Kidney (tissue), 14 donors: ENCODE data around the gene SPC25. TPM values are rescaled to one million over a fixed set of nuclear protein-coding genes. Genes with fewer than 3 reads are reported as not detected.
A peak's percentile ranks its signal among the peaks of the same experiment; 100 is the strongest.
"Not testable (repeated sequence)": the region's sequence is repeated elsewhere in the genome, so short reads cannot be mapped to it uniquely, and the experiment has no call there.

Experiments used
- DNase-seq, 5 donors: peaks; one replicate each; pipeline ENCODE4 v3.0.0-alpha.2; 2013 to 2020
- FAIRE-seq: peaks from 2 replicates; lab custom pipeline; 2012; peaks lifted over from hg19 to GRCh38; lab: Jason Lieb, UNC
- H3K27ac ChIP-seq, 2 donors: one replicate each; pipeline ENCODE4 v1.7.0; 2013; ENCODE audit warnings: low read depth in 2 of 2, low read length in 2 of 2, inconsistent platforms in 1 of 2
- H3K27me3 ChIP-seq: one replicate; pipeline ENCODE4 v1.7.1; 2013; ENCODE audit warnings: low read length, inconsistent platforms; ENCODE audit not compliant: control insufficient read depth, insufficient read depth
- H3K36me3 ChIP-seq, 3 donors: one replicate each; pipeline versions ENCODE4 v1.7.0 to v1.7.1; 2013; ENCODE audit warnings: low read length in 3 of 3, control low read depth in 1 of 3, inconsistent platforms in 1 of 3; ENCODE audit not compliant: insufficient read depth in 3 of 3, control insufficient read depth in 2 of 3
- H3K4me1 ChIP-seq, 3 donors: one replicate each; pipeline versions ENCODE4 v1.7.0 to v1.7.1; 2013; ENCODE audit warnings: low read length in 3 of 3, inconsistent platforms in 1 of 3, low read depth in 1 of 3; ENCODE audit not compliant: control insufficient read depth in 2 of 3, insufficient read depth in 2 of 3
- H3K4me3 ChIP-seq, 3 donors: one replicate each; pipeline versions ENCODE4 v1.7.0 to v1.8.1; 2013; ENCODE audit warnings: low read length in 3 of 3, control low read depth in 1 of 3, inconsistent platforms in 1 of 3
- H3K9ac ChIP-seq, 3 donors: one replicate each; pipeline versions ENCODE4 v1.7.0 to v1.7.1; 2013; ENCODE audit warnings: low read length in 3 of 3, control low read depth in 1 of 3, inconsistent platforms in 1 of 3
- H3K9me3 ChIP-seq, 3 donors: one replicate each; pipeline versions ENCODE4 v1.7.0 to v1.7.1; 2013; ENCODE audit warnings: low read length in 3 of 3, control low read depth in 1 of 3, inconsistent platforms in 1 of 3; ENCODE audit not compliant: control insufficient read depth in 2 of 3, insufficient read depth in 1 of 3
- intact Hi-C: fragments of 100-400 bp; cut with DNase I; formaldehyde crosslinking; loops from one replicate; pipeline ENCODE4 v1.11.1; 2022
- polyA plus RNA-seq: library from polyadenylated mRNA; stranded (reverse); fragments of 350-450 nt; fragmentation: Illumina TruSeq; extraction: RNeasy Lipid Tissue Mini Kit (QIAGEN cat#74804); gene quantifications from one replicate; pipeline ENCODE4 v1.2.3, GENCODE V29; 2014; ENCODE audit warnings: low read depth, low replicate concordance; ENCODE audit not compliant: insufficient read depth
- total RNA-seq: library from RNA; stranded (reverse); fragmentation: NEBNext Ultra II Directional; extraction: Animal tissue kit (Norgen Biotek cat#: 25700); gene quantifications from one replicate; pipeline ENCODE4 v1.2.1, GENCODE V29; 2021
- TF ChIP-seq, protein P1 (sequence below): IDR thresholded peaks from 3 replicates; pipeline ENCODE4 v1.5.1; 2012; ENCODE audit warnings: mild to moderate bottlenecking, moderate library complexity, borderline replicate concordance; ENCODE audit not compliant: insufficient read depth; ENCODE audit errors: extremely low read depth
- donor health status: control.
- donor health status: control.
- donor health status: control.
- donor health status: control.
- donor health status: control.
- donor health status: DM: yes; HTN: yes; CAD: no.
- donor health status: Normal renal cell carcinoma (clear cell type).

Gene SPC25
- total and polyA plus RNA-seq, 2 donors from 2014 or later: 0.79 TPM; not detected in 1

DNA sequence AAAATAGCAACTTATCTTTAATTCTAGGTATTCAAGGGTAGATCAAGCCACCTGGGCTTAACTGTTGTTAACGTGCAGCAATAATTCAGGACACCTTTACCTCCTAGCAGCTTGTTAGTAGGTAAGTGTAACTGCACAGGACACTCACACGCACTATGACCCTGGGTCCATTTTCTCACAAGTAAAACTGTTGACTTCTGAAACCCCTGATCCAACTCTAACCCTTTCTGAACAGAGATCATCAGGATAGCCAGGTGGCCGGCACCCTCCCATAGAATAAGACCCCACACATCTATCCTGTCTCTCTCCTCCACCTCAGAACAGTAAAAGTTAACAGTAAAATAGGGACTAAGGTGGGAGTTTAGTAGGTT, 610 bp downstream of the SPC25 start:
- Histone ChIP-seq H3K27me3 (no peaks in the 10 kb centered on the region), H3K9me3 (no peaks in the 10 kb centered on the region), H3K9ac (peak overlapping the region in 1 of 3 donors; percentile 47), H3K4me3 (peak overlapping the region in 1 of 3 donors; percentile 61), H3K27ac (no peak overlapping the region), H3K36me3 (no peaks in the 10 kb centered on the region), H3K4me1 (peaks cover 0 to 3% (median 0%) of the 10 kb centered on the region in 3 donors)
- FAIRE-seq: no peak
- intact Hi-C loops: no loop called here
- TF ChIP-seq, protein P1, sequence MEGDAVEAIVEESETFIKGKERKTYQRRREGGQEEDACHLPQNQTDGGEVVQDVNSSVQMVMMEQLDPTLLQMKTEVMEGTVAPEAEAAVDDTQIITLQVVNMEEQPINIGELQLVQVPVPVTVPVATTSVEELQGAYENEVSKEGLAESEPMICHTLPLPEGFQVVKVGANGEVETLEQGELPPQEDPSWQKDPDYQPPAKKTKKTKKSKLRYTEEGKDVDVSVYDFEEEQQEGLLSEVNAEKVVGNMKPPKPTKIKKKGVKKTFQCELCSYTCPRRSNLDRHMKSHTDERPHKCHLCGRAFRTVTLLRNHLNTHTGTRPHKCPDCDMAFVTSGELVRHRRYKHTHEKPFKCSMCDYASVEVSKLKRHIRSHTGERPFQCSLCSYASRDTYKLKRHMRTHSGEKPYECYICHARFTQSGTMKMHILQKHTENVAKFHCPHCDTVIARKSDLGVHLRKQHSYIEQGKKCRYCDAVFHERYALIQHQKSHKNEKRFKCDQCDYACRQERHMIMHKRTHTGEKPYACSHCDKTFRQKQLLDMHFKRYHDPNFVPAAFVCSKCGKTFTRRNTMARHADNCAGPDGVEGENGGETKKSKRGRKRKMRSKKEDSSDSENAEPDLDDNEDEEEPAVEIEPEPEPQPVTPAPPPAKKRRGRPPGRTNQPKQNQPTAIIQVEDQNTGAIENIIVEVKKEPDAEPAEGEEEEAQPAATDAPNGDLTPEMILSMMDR: no peak
- peak in 1 of 5 donors; percentile 16 for DNase-seq

DNA sequence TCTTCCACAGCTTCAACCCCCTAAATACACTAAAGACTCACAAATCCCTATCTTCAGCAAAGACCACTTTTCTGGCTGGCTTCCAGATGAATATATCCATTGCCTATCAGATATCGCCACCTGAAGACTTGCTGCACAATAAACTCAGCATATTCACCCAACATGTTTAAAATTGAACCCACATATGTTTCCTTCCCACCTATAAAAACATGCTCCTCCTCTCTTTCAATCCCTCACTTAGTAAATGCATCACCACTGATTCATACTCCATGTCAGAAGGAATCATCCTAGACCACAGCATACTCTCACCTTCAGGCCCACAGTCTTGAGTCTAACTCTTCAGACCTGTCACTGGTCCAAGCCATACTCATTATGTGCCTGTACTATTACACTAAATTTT, 5.3 kb downstream of the SPC25 start:
- H3K27me3 ChIP-seq: no peaks in the 10 kb centered on the region
- no peaks in the 10 kb centered on the region for H3K9me3 ChIP-seq
- DNase-seq (no peak), FAIRE-seq (no peak)
- peaks cover 0 to 2% (median 0%) of the 10 kb centered on the region in 3 donors for H3K4me1 ChIP-seq
- H3K27ac ChIP-seq: no peak overlapping the region
- H3K36me3 ChIP-seq: no peaks in the 10 kb centered on the region
- no peak overlapping the region for H3K9ac ChIP-seq
- H3K4me3 ChIP-seq: no peak overlapping the region
- intact Hi-C loops: no loop called here
- TF ChIP-seq, protein P1: no peak

DNA sequence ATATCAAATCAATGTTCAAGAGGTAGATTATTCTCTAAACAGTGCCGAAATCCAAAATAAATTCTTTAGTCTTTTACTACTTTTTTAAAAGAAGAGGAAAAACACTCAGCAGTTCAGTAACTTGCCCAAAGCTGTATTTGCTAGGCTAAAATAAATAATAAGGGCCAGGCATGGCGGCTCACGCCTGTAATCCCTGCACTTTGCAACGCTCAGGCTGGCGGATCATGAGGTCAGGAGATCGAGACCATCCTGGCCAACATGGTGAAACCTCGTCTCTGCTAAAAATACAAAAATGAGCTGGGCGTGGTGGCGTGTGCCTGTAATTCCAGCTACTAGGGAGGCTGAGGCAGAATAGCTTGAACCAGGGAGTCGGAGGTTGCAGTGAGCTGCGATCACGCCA, 8.1 kb downstream of the SPC25 start:
- FAIRE-seq, H3K4me3 ChIP-seq, H3K27me3 ChIP-seq, intact Hi-C loops, DNase-seq, H3K4me1 ChIP-seq, H3K9me3 ChIP-seq, H3K36me3 ChIP-seq, H3K9ac ChIP-seq, H3K27ac ChIP-seq: not testable (repeated sequence)

DNA sequence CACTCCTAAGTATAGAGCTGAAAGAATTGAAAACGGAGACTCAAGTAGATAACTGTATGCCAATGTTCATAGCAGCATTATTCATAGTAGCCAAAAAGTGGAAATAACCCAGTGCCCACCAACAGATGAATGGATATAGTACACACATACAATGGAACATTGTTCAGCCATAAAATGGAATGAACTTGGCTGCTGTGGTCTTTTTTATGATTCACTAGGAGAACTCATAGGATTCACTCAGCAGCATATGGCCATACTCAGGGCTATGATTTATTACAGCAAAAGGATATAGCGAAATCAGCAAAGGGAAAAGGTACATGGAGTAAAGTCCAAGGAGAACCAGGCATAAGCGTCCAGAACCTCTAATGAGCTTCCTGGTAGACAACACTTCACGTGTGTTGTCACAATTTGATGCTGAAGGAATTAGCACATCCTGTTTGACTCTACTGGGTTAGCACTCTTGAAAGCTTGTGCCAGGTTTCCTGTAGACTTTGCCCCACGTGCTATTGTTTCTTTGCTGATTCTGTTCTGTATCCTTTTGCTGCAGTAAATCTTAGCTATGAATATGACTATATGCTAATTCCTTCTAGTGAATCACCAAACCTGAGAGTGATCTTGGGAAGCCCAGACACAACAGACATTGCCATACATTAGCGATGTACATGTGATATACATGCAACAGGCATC, 15.7 kb downstream of the SPC25 start:
- DNase-seq (no peak), FAIRE-seq (no peak)
- no peaks in the 10 kb centered on the region for H3K36me3 ChIP-seq
- intact Hi-C loops: no loop called here
- no peak overlapping the region for H3K4me3 ChIP-seq
- H3K27me3 ChIP-seq: no peaks in the 10 kb centered on the region
- no peak overlapping the region for H3K9ac ChIP-seq
- H3K9me3 ChIP-seq: no peaks in the 10 kb centered on the region
- no peaks in the 10 kb centered on the region for H3K4me1 ChIP-seq
- no peak overlapping the region for H3K27ac ChIP-seq
- TF ChIP-seq, protein P1: no peak

DNA sequence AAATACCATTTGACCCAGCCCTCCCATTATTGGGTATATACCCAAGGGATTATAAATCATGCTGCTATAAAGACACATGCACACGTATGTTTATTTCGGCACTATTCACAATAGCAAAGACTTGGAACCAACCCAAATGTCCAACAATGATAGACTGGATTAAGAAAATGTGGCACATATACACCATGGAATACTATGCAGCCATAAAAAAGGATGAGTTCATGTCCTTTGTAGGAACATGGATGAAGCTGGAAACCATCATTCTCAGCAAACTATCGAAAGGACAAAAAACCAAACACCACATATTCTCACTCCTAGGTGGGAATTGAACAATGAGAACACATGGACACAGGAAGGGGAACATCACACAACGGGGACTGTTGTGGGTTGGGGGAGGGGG, 19.4 kb downstream of the SPC25 start:
- H3K4me1 ChIP-seq, H3K27ac ChIP-seq, DNase-seq, H3K4me3 ChIP-seq, FAIRE-seq, H3K27me3 ChIP-seq, H3K36me3 ChIP-seq, intact Hi-C loops, H3K9ac ChIP-seq, H3K9me3 ChIP-seq: not testable (repeated sequence)

DNA sequence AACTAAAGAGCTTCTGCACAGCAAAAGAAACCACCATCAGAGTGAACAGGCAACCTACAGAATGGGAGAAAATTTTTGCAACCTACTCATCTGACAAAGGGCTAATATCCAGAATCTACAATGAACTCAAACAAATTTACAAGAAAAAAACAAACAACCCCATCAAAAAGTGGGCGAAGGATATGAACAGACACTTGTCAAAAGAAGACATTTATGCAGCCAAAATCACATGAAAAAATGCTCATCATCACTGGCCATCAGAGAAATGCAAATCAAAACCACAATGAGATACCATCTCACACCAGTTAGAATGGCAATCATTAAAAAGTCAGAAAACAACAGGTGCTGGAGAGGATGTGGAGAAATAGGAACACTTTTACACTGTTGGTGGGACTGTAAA, 19.9 kb downstream of the SPC25 start:
- H3K27me3 ChIP-seq, H3K9ac ChIP-seq, DNase-seq, H3K27ac ChIP-seq, intact Hi-C loops, H3K36me3 ChIP-seq, H3K9me3 ChIP-seq, FAIRE-seq, H3K4me3 ChIP-seq, H3K4me1 ChIP-seq: not testable (repeated sequence)
